GM19239 (cell line): ENCODE results near the gene SRRM4.

Experiments used
- DNase-seq: peaks from one replicate; pipeline ENCODE4 v3.0.0; 2011; ENCODE audit warnings: low spot score; ENCODE audit not compliant: insufficient read length
- FAIRE-seq: peaks from 2 replicates; lab custom pipeline; 2011; peaks lifted over from hg19 to GRCh38; lab: Jason Lieb, UNC

SRRM4 gene

DNA sequence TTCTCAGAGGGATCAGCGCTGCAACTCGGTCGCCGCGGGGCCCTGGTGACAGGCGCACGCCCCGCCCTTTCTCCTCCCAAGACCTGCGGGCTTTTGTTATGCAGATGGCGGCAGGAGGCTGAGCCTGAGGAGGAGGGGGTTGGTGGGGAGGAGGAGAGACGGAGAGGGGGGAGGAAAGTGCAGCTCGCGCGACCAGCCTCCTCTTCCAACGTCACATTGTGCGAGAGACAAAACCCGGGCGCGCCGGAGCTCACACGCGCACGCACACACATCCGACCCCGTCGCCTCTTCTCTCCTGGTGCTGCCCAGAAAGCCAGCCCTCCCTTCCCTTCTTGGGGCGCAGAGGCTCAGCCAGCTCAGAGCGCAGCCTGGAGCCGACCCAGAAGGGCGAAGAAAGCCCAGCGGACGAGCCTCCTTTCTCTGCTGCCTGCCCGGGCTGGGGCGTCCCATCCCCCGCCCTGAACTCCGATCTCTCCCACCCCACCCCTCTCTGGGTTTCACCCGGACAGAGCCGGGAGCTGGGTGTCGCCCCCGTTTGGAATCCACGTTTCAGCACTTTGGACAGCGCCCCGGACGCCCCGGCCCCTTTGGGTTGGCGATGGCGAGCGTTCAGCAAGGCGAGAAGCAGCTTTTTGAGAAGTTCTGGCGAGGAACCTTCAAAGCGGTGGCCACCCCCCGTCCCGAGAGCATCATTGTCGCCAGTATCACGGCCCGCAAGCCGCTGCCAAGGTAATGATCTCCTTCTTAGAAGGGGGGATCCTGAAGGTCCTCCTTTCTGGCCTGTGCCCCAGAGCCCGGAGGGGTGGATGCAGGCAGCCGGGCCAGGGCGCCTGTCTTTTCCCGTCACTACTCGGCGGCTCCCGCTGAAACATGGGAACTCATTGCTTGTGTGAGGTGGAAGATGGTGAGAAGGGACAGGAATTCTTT, at the start of gene SRRM4:
TSS of gene SRRM4 (plus strand) at position 257 of the 927 bp plus-strand sequence. CDS start at position 599, 342 bp downstream.
- no peak for DNase-seq
- no peak for FAIRE-seq

DNA sequence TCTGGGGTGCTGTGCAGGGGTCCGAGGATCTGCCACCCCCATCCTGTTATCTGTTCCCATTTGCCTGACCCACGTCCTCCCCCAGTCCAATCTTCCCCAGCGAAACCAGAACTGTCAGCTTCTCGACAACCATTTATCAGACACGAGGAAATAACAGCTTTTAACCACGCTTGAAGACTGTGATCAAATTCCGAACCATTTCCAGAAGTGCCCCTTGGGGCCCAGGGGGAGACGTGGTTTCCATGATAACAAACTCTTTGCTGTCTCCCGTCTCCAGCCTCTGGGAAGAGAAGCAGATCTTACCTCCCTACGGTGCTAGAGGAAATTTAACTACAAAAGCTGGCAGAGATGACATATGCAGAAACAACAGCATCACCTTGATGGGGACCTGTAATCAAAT, 35.1 kb upstream of the SRRM4 start:
- FAIRE-seq (no peak), DNase-seq (no peak)

DNA sequence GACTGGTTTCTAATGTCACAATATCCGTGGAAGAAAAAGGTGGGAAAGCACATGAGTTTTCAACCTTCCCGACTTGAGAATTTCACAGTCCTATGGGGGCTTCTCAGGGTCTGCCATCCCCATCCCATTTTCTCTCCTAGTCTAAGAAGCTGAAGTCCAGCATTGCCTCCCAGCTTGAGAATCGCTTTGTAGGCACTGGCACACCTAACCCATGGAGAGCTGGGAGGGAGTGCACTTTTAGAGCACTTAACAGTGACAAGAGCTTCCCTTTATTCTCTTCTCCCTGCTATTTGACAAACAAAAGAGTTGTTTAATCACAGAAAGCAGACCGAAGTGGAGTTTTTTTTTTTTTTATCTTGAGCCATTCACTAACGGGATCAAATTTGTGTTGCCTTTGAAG, 22.8 kb upstream of the SRRM4 start:
- FAIRE-seq (no peak), DNase-seq (no peak)

- DNase-seq (no peak), FAIRE-seq (no peak)
Observed at GRCh38 chr12:118959348-118959747, 22.0 kb upstream of the SRRM4 start.

GRCh38 chr12:118959985-118960560, 21.3 kb upstream of the SRRM4 start:
- DNase-seq (no peak), FAIRE-seq (no peak)

GRCh38 chr12:118960865-118961264, 20.5 kb upstream of the SRRM4 start:
- DNase-seq = no peak
- no peak for FAIRE-seq

- FAIRE-seq = no peak
Observed at GRCh38 chr12:118964988-118965387, 16.4 kb upstream of the SRRM4 start.

DNA sequence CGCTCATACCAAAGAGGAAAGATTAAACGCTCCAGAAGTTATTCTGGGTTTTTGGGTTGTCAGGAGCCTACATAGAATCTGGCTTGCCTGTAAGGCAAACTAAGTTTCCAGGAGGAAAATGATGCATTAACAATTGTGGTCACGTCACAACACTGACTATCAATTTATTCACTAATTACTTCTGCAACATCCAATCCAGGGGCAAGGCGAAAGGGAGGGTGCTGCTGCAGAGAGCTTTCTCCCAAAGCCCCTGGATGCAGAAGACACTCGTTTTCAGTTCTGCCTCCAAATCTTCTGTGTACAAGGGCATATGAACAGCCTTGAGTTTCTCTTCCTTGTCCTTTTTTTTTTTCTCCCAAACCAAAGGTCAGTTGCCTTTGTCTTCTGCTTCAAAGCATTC, 10.5 kb upstream of the SRRM4 start:
- FAIRE-seq = no peak

More at GRCh38 chr12:118964988-118965387, 16.4 kb upstream of the SRRM4 start:
- no peak for DNase-seq

GRCh38 chr12:118972982-118973381, 8.4 kb upstream of the SRRM4 start:
- FAIRE-seq = no peak

More for the DNA sequence above, 10.5 kb upstream of the SRRM4 start:
- no peak for DNase-seq

GRCh38 chr12:118979763-118980406, 1.5 kb upstream of the SRRM4 start:
- DNase-seq = peak; percentile 54
- peak; percentile 42 for FAIRE-seq

More at GRCh38 chr12:118972982-118973381, 8.4 kb upstream of the SRRM4 start:
- no peak for DNase-seq

DNA sequence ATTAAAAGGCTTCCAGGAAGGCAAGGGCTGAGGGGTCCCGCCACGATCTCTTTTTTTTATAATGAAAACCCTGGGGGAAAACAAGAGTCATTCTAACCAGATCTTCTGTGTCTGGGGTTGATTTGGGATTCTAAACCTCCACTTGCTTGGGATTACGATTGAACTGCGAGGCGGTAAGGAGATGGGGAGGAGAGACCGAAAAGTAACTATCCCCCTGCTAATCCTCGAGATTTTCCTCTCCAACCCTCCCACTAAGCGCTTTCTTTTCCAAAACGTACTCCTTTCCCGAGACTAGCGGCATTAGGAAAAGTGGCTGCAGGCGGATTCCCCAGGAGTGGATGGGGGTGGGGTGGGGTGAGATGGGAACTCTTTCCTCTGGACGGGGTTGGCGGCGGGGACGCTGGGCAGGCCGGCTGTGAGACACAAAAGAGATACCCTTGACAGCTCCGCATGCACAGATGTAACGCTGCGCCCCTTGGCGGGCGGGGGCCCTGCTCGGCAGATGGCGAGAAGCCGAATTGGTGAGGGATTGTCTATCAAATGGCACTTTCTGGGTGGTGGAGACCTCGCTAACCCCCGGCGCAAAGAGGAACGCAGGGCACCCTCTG, 830 bp upstream of the SRRM4 start:
- no peak for FAIRE-seq

DNA sequence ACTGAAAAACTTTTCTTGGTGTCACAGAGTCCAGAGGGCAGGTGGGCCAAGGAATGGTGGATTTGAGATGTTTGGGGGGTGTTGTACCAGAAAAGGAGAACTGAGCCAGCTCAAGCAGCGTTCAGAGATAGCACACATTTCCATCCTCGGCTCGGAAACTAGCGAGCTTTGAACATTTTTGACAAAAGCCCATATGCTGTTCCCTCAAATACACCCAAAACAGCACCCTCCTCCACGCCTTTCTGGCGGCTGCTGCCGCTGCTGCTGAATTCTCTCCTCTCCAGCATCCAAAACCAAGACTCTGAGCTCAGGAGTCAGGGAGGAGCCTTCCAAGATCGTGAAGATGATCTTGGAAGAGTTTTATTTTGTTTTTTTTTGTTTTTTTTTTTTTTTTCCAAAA, 961 bp downstream of the SRRM4 start:
- DNase-seq = no peak
- FAIRE-seq = no peak

More for the DNA sequence above, 830 bp upstream of the SRRM4 start:
- DNase-seq = no peak

DNA sequence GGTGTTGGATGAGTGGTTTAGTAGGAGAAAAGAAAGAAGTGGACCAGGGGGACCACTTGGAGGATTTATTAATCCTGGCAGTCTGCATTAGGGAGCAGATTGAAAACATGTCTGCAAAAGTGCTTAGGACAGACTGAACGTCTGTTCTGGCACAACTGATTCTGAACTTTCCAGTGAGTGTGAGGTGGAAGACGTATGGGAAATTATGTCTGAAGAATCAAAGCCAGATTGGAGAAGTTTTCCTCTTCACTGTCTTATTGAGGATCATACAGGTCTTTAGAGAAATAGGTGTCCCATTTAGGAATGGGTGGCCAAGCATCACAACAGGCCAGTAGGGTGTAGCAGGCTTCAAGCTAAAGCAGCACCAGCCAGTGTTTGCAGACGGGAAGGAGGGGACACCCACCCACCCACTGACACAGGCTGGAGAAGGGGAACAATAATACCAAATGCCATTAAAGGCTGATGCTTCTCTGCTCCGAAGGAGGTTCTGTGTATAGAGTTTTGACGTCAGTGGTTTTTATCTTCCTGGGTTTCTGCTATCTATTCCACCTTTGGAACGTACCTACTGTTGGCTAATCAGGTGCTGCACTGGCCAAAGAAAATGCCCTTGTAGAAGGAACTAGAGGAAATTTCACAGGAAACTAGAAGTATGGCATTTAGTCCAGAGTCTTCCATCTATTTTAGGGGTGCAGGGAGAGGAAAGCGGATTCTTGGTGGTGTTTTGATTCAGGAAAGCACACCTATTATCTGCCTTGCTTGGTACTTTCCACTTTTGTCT, 1.8 kb downstream of the SRRM4 start:
- no peak for FAIRE-seq

DNA sequence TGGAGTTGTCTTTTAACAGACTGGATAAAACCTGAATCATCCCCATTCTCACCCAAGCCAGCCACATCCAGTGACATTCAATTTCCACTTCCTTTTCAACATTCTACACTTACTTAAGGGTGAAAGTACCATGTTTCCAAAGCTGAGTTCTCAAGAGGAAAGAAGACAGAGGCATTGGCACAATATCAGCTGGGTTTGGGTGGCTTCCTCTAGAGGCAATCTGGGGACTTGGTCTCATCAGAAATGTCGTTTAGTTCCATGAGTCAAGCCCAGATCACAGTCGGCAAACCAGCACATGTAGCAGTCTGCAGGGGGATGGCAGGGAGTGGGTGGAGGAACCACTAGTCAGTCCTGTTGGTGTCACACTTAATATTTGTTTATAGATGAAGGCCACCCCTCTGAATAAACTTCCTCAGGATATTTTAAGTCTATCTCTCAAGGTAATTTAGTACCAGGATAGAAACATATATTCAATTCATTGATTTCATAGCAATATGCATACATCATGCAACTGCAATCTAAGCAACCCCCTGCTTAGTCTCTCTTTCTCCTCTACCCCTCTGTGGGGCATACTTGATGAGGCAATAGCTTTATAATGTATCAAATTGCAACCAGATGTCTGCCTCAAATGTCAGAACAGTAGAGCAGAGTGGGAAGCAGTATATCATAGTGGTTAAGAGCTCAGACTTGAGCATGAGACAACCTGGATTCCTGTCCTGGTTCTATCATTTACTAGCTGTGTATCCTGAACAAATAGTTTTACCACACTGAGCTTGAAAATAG, 3.0 kb downstream of the SRRM4 start:
- DNase-seq (no peak), FAIRE-seq (no peak)

More for the DNA sequence above, 1.8 kb downstream of the SRRM4 start:
- no peak for DNase-seq

GRCh38 chr12:118986050-118986449, 4.7 kb downstream of the SRRM4 start:
- FAIRE-seq (no peak), DNase-seq (no peak)

GRCh38 chr12:118999107-118999506, 17.8 kb downstream of the SRRM4 start:
- DNase-seq (no peak), FAIRE-seq (no peak)

DNA sequence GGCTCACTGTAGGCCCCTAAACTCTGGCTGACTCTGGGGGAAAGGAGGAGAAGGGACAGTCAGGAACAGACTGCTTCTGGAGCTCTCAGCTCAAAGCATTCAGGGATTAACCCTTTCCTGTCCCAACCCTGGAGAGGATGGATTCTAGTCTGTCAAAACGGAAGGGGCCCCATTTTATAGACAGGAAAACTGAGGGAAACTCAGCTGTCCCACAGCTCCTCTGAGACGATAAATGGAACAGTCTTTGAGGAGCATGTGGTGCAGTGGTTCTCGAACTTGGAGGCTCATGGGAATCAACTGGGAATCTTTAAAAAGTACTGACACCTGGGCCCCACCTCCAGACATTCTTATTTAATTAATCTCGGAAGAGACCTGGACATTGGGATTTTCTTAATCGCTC, 23.7 kb downstream of the SRRM4 start:
- DNase-seq = no peak
- no peak for FAIRE-seq

DNA sequence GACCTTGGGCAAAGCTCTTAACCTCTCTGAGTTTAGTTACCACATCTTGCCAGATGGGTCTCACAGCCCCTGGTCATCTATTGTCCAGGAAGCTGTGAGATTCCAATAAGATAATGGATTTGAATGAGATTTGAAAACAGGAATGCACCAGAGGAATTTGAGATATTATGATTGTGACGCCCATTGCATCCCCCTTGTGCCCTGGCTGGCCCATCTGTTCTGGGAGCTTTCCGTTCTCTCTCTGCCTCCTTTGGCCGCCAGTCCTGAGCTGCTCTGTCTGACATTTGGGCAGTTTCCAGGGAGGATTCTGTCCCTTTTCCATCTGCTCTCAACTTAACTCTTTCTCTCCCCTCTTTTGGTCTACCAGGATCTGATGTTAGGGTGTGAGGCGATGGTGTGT, 24.6 kb downstream of the SRRM4 start:
- FAIRE-seq (no peak), DNase-seq (no peak)

GRCh38 chr12:119006746-119007145, 25.4 kb downstream of the SRRM4 start:
- no peak for DNase-seq
- no peak for FAIRE-seq
